Posterior cingulate gyrus (tissue), 11 donors: ENCODE data around the gene HADH.
"Not testable (repeated sequence)": the region's sequence is repeated elsewhere in the genome, so short reads cannot be mapped to it uniquely, and the experiment has no call there.

ENCODE experiments used
- DNase-seq, 10 donors: peaks; one replicate each; pipeline versions ENCODE4 v3.0.0 to v3.0.0-alpha.2; 2020 to 2021; ENCODE audit warnings: mixed read lengths in 3 of 10
- intact Hi-C: fragments of 100-400 bp; cut with DNase I; formaldehyde crosslinking; loops from one replicate; pipeline ENCODE4 v1.15.1; 2023

HADH gene

GRCh38 chr4:107993969-107994368 is 4.3 kb downstream of the HADH start:
- DNase-seq, result no peak
- intact Hi-C loops, result no loop called here

- intact Hi-C loops, result no loop called here
- DNase-seq, result no peak
These were observed 5.2 kb downstream of the HADH start for GRCh38 chr4:107994894-107995293.

GRCh38 chr4:107996949-107997788 is 7.5 kb downstream of the HADH start:
- intact Hi-C loops, result no loop called here

GRCh38 chr4:107997794-107998193 is 8.1 kb downstream of the HADH start:
- intact Hi-C loops, result no loop called here
- no peak for DNase-seq

More at GRCh38 chr4:107996949-107997788, 7.5 kb downstream of the HADH start:
- DNase-seq, result no peak

GRCh38 chr4:107999932-108000539 is 10.3 kb downstream of the HADH start:
- intact Hi-C loops, result no loop called here
- no peak for DNase-seq

- no peak for DNase-seq
- intact Hi-C loops, result no loop called here
These were observed 11.9 kb downstream of the HADH start for GRCh38 chr4:108001540-108002135.

- no peak for DNase-seq
- intact Hi-C loops, result no loop called here
These were observed 14.4 kb downstream of the HADH start for GRCh38 chr4:108003982-108004515.

GRCh38 chr4:108004646-108005045 is 15.0 kb downstream of the HADH start:
- no peak for DNase-seq
- intact Hi-C loops, result no loop called here

GRCh38 chr4:108005807-108006206 is 16.1 kb downstream of the HADH start:
- intact Hi-C loops, result no loop called here
- DNase-seq, result no peak

GRCh38 chr4:108006361-108006760 is 16.7 kb downstream of the HADH start:
- no peak for DNase-seq
- intact Hi-C loops, result no loop called here

- no peak for DNase-seq
- intact Hi-C loops, result no loop called here
These were observed 18.3 kb downstream of the HADH start for GRCh38 chr4:108007984-108008383.

- no peak for DNase-seq
- intact Hi-C loops, result no loop called here
These were observed 19.0 kb downstream of the HADH start for GRCh38 chr4:108008721-108009120.

- intact Hi-C loops, result no loop called here
These were observed 20.5 kb downstream of the HADH start for GRCh38 chr4:108010167-108010566.

GRCh38 chr4:108012382-108012781 is 22.7 kb downstream of the HADH start:
- intact Hi-C loops, result not testable (repeated sequence)

More at GRCh38 chr4:108010167-108010566, 20.5 kb downstream of the HADH start:
- no peak for DNase-seq

GRCh38 chr4:108013327-108013726 is 23.6 kb downstream of the HADH start:
- intact Hi-C loops, result no loop called here

More at GRCh38 chr4:108012382-108012781, 22.7 kb downstream of the HADH start:
- DNase-seq, result not testable (repeated sequence)

GRCh38 chr4:108013955-108014354 is 24.3 kb downstream of the HADH start:
- intact Hi-C loops, result no loop called here
- no peak for DNase-seq

More at GRCh38 chr4:108013327-108013726, 23.6 kb downstream of the HADH start:
- DNase-seq, result no peak

- peak; percentile 61 to 96 (median 86) for DNase-seq
- intact Hi-C loops, result loop anchor here (2.0 to 5.0 kb wide), 2 partner anchors 29 to 554 kb away; partner anchors contain the start of gene HADH
These were observed 28.6 kb downstream of the HADH start for GRCh38 chr4:108018040-108018883.

GRCh38 chr4:108018884-108019187 is 29.1 kb downstream of the HADH start:
- intact Hi-C loops, result loop anchor here (2.0 to 5.0 kb wide), 2 partner anchors 30 to 553 kb away; partner anchors contain the start of gene HADH

GRCh38 chr4:108024085-108024877 is 34.6 kb downstream of the HADH start:
- intact Hi-C loops, result no loop called here
- no peak for DNase-seq

More at GRCh38 chr4:108018884-108019187, 29.1 kb downstream of the HADH start:
- no peak for DNase-seq

- DNase-seq, result no peak
- intact Hi-C loops, result no loop called here
These were observed 35.1 kb downstream of the HADH start for GRCh38 chr4:108024878-108025165.
